Stomach (tissue), 9 donors: ENCODE data around the gene NLRP4. TPM values are rescaled to one million over a fixed set of nuclear protein-coding genes. Genes with fewer than 3 reads are reported as not detected.

ENCODE experiments used
- DNase-seq, 2 donors: peaks; one replicate each; pipeline versions ENCODE4 v3.0.0 to v3.0.0-alpha.2; 2013 to 2019
- H3K27ac ChIP-seq, 5 donors: fragments of 200-600 bp in 4 of 5; sonication (generic) in 4 of 5; one replicate each; pipeline ENCODE4 v1.5.1; 2013 to 2019; ENCODE audit warnings: mild to moderate bottlenecking in 1 of 5, moderate library complexity in 1 of 5
- H3K27me3 ChIP-seq, 3 donors: fragments of 200-600 bp; sonication (generic); one replicate each; pipeline ENCODE4 v1.5.1; 2017 to 2019; ENCODE audit warnings: mixed run types in 1 of 3
- H3K36me3 ChIP-seq, 4 donors: fragments of 200-600 bp; sonication (generic); 1 replicate in 3 of 4; 2 replicates in 1 of 4; pipeline ENCODE4 v1.5.1; 2016 to 2019
- H3K4me1 ChIP-seq, 4 donors: fragments of 200-600 bp; sonication (generic); one replicate each; pipeline ENCODE4 v1.5.1; 2016 to 2019
- H3K4me3 ChIP-seq, 4 donors: fragments of 200-600 bp; sonication (generic) in 3 of 4; one replicate each; pipeline ENCODE4 v1.5.1; 2016 to 2019; ENCODE audit warnings: mild to moderate bottlenecking in 1 of 4
- H3K9me3 ChIP-seq, 4 donors: fragments of 200-600 bp; sonication (generic); one replicate each; pipeline ENCODE4 v1.5.1; 2016 to 2019
- EP300 ChIP-seq: sonication (generic); formaldehyde crosslinking; IDR thresholded peaks from one replicate; pipeline ENCODE4 v1.6.1; 2017; ENCODE audit warnings: antibody characterized with exemption
- POLR2A ChIP-seq, 4 donors: fragments of 450-650 bp; IDR thresholded peaks; one replicate each; pipeline ENCODE4 v1.6.1; 2016; ENCODE audit warnings: antibody characterized with exemption in 4 of 4, control low read depth in 2 of 4, mild to moderate bottlenecking in 1 of 4, moderate library complexity in 1 of 4
- POLR2AphosphoS5 ChIP-seq, 3 donors: sonication (generic); formaldehyde crosslinking; IDR thresholded peaks; one replicate each; pipeline ENCODE4 v1.6.1; 2016; ENCODE audit warnings: antibody characterized with exemption in 3 of 3
- WGBS, 5 donors: extraction: QIAGEN DNeasy Blood & Tissue Kit in 3 of 5; methylation state at CpG; one replicate each; pipeline versions ENCODE4 v1.1.5 to v1.1.7; 2013 to 2018; 5-methylcytosine and 5-hydroxymethylcytosine counted together
- intact Hi-C: fragments of 100-400 bp; cut with DNase I; formaldehyde crosslinking; loops from one replicate; pipeline ENCODE4 v1.15.1; 2023; ENCODE audit warnings: low total_unique reads
- polyA plus RNA-seq, 3 donors: library from polyadenylated mRNA; stranded (reverse); fragments of 200-250 nt; gene quantifications; one replicate each; pipeline ENCODE4 v1.2.3, GENCODE V29; 2013
- total RNA-seq, 5 donors: library from RNA; depleted of rRNA; stranded (reverse); fragments of >200 nt; gene quantifications; one replicate each; pipeline versions ENCODE4 v1.1.0 to v1.2.3, GENCODE V29; 2014 to 2016
- TF ChIP-seq, protein P1 (sequence below), 7 experiments: fragments of 450-650 bp in 4 of 7; fragments of 200-600 bp in 3 of 7; sonication (generic) in 3 of 7; IDR thresholded peaks; one replicate each; pipeline ENCODE4 v1.5.1; 2016 to 2019; ENCODE audit warnings: antibody characterized with exemption in 7 of 7, control low read depth in 2 of 7, mild to moderate bottlenecking in 1 of 7
- donor health status: healthy with polysubstance abuse.
- donor health status: Bipolar disorder and iron deficiency.
- donor health status: healthy.

Gene NLRP4
- total and polyA plus RNA-seq, 8 donors, result 0.23 TPM; not detected in 7

DNA sequence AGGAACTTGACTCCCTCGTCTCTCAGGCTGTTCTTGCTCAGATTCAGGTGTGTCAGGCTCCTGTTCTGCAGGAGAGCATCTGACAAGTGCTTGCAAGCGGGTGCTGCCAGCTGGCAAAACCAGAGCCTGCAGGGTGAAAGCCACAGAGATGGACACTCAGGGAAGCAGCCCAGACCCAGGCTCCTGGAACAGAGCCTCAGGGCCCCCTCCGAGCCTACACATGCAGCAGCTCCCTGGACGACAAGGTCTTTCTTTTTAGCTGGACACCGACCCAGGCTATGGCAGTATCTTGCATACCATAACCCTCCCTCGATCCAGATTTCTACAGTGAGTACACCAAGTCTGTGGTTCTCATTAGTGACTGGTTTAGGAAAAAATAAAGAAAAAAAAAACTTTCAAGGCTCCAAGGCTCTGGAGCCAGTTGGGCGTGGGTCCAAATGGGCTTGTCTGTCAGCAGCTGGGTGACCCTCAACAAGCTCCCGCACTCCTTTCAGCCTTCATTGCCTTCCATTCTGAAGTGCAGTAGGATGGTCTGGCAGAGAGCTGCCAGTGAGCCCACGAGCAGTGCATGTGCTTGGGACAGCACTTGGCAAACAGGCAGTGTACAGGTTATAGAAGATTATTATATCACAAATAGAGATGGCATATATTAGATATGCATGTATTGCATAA lies 65.9 kb downstream of the NLRP4 start:
- Histone ChIP-seq H3K27ac (no peak overlapping the region), H3K27me3 (peaks cover 0 to 3% (median 0%) of the 10 kb centered on the region in 3 donors), H3K36me3 (no peaks in the 10 kb centered on the region), H3K9me3 (no peaks in the 10 kb centered on the region), H3K4me3 (no peak overlapping the region), H3K4me1 (no peaks in the 10 kb centered on the region)
- intact Hi-C loops, result no loop called here
- TF ChIP-seq, protein P1, sequence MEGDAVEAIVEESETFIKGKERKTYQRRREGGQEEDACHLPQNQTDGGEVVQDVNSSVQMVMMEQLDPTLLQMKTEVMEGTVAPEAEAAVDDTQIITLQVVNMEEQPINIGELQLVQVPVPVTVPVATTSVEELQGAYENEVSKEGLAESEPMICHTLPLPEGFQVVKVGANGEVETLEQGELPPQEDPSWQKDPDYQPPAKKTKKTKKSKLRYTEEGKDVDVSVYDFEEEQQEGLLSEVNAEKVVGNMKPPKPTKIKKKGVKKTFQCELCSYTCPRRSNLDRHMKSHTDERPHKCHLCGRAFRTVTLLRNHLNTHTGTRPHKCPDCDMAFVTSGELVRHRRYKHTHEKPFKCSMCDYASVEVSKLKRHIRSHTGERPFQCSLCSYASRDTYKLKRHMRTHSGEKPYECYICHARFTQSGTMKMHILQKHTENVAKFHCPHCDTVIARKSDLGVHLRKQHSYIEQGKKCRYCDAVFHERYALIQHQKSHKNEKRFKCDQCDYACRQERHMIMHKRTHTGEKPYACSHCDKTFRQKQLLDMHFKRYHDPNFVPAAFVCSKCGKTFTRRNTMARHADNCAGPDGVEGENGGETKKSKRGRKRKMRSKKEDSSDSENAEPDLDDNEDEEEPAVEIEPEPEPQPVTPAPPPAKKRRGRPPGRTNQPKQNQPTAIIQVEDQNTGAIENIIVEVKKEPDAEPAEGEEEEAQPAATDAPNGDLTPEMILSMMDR (IDR thresholded peaks at IDR 0.05), result no peak
- TF ChIP-seq POLR2AphosphoS5 (IDR thresholded peaks at IDR 0.05), result no peak
- TF ChIP-seq POLR2A (IDR thresholded peaks at IDR 0.05), result no peak
- TF ChIP-seq EP300, result no peak
- WGBS, 5 donors, result 67 to 77% (median 70%) methylated on average over 9 of the region's 9 CpGs
- DNase-seq, result no peak

DNA sequence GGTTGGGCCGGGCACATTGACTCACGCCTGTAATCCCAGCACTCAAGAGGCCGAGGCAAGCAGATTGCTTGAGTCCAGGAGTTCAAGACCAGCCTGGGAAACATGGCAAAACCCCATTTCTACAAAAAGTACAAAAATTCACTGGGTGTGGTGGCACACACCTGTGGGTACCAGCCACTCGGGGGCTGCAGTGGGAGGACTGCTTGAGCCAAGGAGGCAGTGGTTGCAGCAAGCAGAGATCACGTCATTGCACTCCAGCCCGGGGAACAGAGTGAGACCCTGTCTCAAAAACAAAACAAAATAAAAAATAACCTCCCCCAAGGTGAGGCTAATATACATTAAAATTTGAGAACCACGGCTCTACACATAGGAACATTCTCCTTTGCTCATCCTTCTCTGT lies 70.9 kb downstream of the NLRP4 start:
- intact Hi-C loops, result no loop called here
- Histone ChIP-seq H3K27ac (no peak overlapping the region), H3K9me3 (peaks cover 0 to 18% (median 17%) of the 10 kb centered on the region in 4 donors), H3K36me3 (no peaks in the 10 kb centered on the region), H3K27me3 (peaks cover 0 to 3% (median 0%) of the 10 kb centered on the region in 3 donors), H3K4me1 (no peaks in the 10 kb centered on the region), H3K4me3 (no peak overlapping the region)
- TF ChIP-seq POLR2A (IDR thresholded peaks at IDR 0.05) (no peak), POLR2AphosphoS5 (IDR thresholded peaks at IDR 0.05) (no peak), EP300 (no peak)
- TF ChIP-seq, protein P1 (IDR thresholded peaks at IDR 0.05), result no peak
- WGBS, 5 donors, result 70 to 83% (median 81%) methylated on average over 7 of the region's 7 CpGs
- no peak for DNase-seq

DNA sequence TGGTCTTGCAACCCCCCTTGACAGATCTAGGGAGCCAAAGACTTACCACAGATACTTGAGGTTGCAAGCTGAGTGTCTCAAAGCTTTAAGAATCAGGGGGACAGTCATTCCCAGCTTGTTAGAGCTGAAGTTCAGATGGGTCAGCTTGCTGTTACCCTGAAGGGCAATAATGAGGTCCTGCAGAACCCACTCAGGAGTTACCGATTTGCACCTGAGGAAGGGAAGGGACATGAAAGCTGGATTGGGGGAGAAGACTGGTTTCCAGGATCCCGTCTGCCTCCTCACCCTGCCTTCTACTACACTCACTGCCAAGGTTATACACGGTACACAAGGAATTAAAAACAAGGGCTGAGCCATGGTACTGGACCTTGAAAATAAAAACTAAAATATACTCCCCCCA lies 71.4 kb downstream of the NLRP4 start:
- H3K9me3 ChIP-seq, result peaks cover 0 to 18% (median 17%) of the 10 kb centered on the region in 4 donors
- no peak for TF ChIP-seq POLR2AphosphoS5 (IDR thresholded peaks at IDR 0.05)
- TF ChIP-seq, protein P1 (IDR thresholded peaks at IDR 0.05), result no peak
- TF ChIP-seq EP300, result no peak
- no peak for TF ChIP-seq POLR2A (IDR thresholded peaks at IDR 0.05)
- H3K36me3 ChIP-seq, result no peaks in the 10 kb centered on the region
- H3K4me1 ChIP-seq, result no peaks in the 10 kb centered on the region
- no peak overlapping the region for H3K27ac ChIP-seq
- intact Hi-C loops, result no loop called here
- no peak for DNase-seq
- H3K27me3 ChIP-seq, result peaks cover 0 to 3% (median 0%) of the 10 kb centered on the region in 3 donors
- WGBS, 5 donors, result 80 to 93% (median 83%) methylated on average over 3 of the region's 3 CpGs
- H3K4me3 ChIP-seq, result no peak overlapping the region

DNA sequence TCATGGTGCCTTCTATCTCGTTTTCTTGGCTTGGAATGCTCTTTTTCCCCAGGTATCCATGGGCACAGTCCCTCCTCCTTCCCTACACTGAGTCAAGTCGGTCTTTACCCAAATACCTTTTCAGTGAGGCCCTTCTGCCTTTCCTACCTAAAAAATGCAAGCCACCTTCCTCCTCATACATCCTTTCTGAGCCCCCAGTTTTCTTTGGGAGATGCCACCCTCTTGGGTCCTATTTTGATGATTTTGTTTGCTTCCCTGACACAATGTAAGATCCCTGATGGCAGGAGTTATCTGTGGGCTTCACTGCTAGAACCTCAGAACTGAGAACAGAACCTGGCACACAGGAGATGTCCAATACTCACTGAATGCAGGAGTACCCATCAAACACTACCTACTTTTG lies 73.5 kb downstream of the NLRP4 start:
- Histone ChIP-seq H3K9me3 (peaks cover 0 to 21% (median 18%) of the 10 kb centered on the region in 4 donors), H3K27ac (no peak overlapping the region), H3K36me3 (no peaks in the 10 kb centered on the region), H3K27me3 (peaks cover 0 to 3% (median 0%) of the 10 kb centered on the region in 3 donors), H3K4me3 (no peak overlapping the region), H3K4me1 (no peaks in the 10 kb centered on the region)
- DNase-seq, result no peak
- intact Hi-C loops, result no loop called here
- 24 to 47% (median 32%) methylated on average over 2 of the region's 2 CpGs for WGBS, 5 donors
- TF ChIP-seq, protein P1 (IDR thresholded peaks at IDR 0.05), result no peak
- no peak for TF ChIP-seq POLR2A (IDR thresholded peaks at IDR 0.05)
